Breast epithelium (tissue), 4 donors: ENCODE data around the gene PLD5. TPM values are rescaled to one million over a fixed set of nuclear protein-coding genes. Genes with fewer than 3 reads are reported as not detected.

Experiments
- DNase-seq, 2 donors: peaks; one replicate each; pipeline ENCODE4 v3.0.0-alpha.2; 2019; ENCODE audit warnings: low spot score in 2 of 2
- H3K27ac ChIP-seq, 2 donors: fragments of 200-600 bp; sonication (generic) in 1 of 2; one replicate each; pipeline ENCODE4 v1.5.1; 2016 to 2019; ENCODE audit warnings: mild to moderate bottlenecking in 1 of 2
- H3K27me3 ChIP-seq, 2 donors: fragments of 200-600 bp; sonication (generic) in 1 of 2; one replicate each; pipeline versions ENCODE4 v1.5.1 to v1.6.0; 2017 to 2019; ENCODE audit warnings: control low read depth in 1 of 2, mild to moderate bottlenecking in 1 of 2
- H3K36me3 ChIP-seq: fragments of 200-600 bp; one replicate; pipeline ENCODE4 v1.5.1; 2019
- H3K4me1 ChIP-seq, 2 donors: fragments of 200-600 bp; sonication (generic); one replicate each; pipeline ENCODE4 v1.5.1; 2016 to 2019; ENCODE audit warnings: control low read depth in 1 of 2
- H3K4me3 ChIP-seq, 3 donors: fragments of 200-600 bp; sonication (generic); 1 replicate in 2 of 3; 2 replicates in 1 of 3; pipeline ENCODE4 v1.5.1; 2016 to 2019; ENCODE audit warnings: mild to moderate bottlenecking in 3 of 3, moderate library complexity in 2 of 3
- H3K9me3 ChIP-seq, 2 donors: fragments of 200-600 bp; sonication (generic) in 1 of 2; one replicate each; pipeline ENCODE4 v1.5.1; 2016 to 2019; ENCODE audit warnings: control low read depth in 1 of 2
- POLR2A ChIP-seq: fragments of 450-650 bp; IDR thresholded peaks from one replicate; pipeline ENCODE4 v1.6.1; 2016; ENCODE audit warnings: antibody characterized with exemption, mild to moderate bottlenecking, moderate library complexity
- POLR2AphosphoS5 ChIP-seq, 3 donors: sonication (generic); formaldehyde crosslinking; IDR thresholded peaks; one replicate each; pipeline ENCODE4 v1.6.1; 2017; ENCODE audit warnings: antibody characterized with exemption in 3 of 3
- intact Hi-C: fragments of 100-400 bp; cut with DNase I; formaldehyde crosslinking; loops from one replicate; pipeline ENCODE4 v1.15.1; 2023; ENCODE audit warnings: low total_unique reads
- total RNA-seq, 3 donors: library from RNA; depleted of rRNA; stranded (reverse); fragments of >200 nt; gene quantifications; one replicate each; pipeline ENCODE4 v1.1.0, GENCODE V29; 2016
- TF ChIP-seq, protein P1 (sequence below), 3 donors: fragments of 450-650 bp; IDR thresholded peaks; one replicate each; pipeline ENCODE4 v1.5.1; 2016 to 2017; ENCODE audit warnings: antibody characterized with exemption in 3 of 3, mild to moderate bottlenecking in 3 of 3, moderate library complexity in 3 of 3

The PLD5 gene
- total RNA-seq, 3 donors from 2014 or later: 0.32 to 0.98 (median 0.44) TPM

DNA sequence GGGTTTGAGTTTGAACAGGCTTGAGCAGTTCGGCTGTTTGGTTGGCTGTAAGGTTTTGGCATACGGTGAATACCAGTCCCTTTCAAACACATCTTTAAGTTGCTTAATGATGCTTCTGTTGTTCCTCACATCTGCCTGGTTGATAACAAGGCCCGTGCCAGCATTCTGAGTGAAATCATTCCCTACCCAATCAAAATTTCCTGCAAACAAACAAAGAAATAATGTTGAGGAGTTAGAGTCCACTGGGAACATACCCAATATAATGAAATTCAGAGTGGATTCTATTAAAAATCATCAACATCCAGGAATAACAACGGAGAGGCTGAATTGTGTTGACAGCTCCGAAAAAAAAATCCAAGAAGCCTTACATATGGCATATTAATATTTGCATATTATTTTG lies 434.6 kb downstream of the PLD5 start:
- TF ChIP-seq POLR2AphosphoS5 (IDR thresholded peaks at IDR 0.05): no peak
- TF ChIP-seq POLR2A: no peak
- TF ChIP-seq, protein P1, sequence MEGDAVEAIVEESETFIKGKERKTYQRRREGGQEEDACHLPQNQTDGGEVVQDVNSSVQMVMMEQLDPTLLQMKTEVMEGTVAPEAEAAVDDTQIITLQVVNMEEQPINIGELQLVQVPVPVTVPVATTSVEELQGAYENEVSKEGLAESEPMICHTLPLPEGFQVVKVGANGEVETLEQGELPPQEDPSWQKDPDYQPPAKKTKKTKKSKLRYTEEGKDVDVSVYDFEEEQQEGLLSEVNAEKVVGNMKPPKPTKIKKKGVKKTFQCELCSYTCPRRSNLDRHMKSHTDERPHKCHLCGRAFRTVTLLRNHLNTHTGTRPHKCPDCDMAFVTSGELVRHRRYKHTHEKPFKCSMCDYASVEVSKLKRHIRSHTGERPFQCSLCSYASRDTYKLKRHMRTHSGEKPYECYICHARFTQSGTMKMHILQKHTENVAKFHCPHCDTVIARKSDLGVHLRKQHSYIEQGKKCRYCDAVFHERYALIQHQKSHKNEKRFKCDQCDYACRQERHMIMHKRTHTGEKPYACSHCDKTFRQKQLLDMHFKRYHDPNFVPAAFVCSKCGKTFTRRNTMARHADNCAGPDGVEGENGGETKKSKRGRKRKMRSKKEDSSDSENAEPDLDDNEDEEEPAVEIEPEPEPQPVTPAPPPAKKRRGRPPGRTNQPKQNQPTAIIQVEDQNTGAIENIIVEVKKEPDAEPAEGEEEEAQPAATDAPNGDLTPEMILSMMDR (IDR thresholded peaks at IDR 0.05): no peak
- Histone ChIP-seq H3K27me3 (no peaks in the 10 kb centered on the region), H3K9me3 (no peaks in the 10 kb centered on the region), H3K4me3 (no peak overlapping the region), H3K36me3 (no peaks in the 10 kb centered on the region), H3K27ac (no peak overlapping the region), H3K4me1 (no peaks in the 10 kb centered on the region)
- no peak for DNase-seq
- intact Hi-C loops: no loop called here

DNA sequence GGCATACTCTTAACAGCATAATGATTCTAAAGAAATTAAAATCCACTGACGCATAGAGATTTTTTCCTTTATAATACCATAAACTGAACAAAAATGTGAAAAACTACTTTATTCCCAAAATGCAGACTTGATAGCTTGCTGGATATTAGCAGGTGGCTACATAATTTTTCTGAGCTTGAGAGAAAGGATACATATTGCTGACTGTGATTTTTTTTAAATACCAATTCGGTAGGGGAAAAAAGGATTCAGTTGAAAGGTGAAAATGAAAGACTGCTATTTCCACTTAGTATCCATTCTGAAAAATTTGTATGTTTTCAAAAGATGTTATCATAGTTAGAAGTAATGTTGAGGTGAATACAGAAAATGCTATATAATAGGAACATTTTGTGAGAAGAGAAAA lies 435.6 kb downstream of the PLD5 start:
- no peaks in the 10 kb centered on the region for H3K4me1 ChIP-seq
- TF ChIP-seq POLR2AphosphoS5 (IDR thresholded peaks at IDR 0.05) (no peak), POLR2A (no peak)
- TF ChIP-seq, protein P1 (IDR thresholded peaks at IDR 0.05): no peak
- no peaks in the 10 kb centered on the region for H3K9me3 ChIP-seq
- H3K27me3 ChIP-seq: no peaks in the 10 kb centered on the region
- no peak overlapping the region for H3K27ac ChIP-seq
- H3K36me3 ChIP-seq: no peaks in the 10 kb centered on the region
- no peak for DNase-seq
- intact Hi-C loops: no loop called here
- no peak overlapping the region for H3K4me3 ChIP-seq

DNA sequence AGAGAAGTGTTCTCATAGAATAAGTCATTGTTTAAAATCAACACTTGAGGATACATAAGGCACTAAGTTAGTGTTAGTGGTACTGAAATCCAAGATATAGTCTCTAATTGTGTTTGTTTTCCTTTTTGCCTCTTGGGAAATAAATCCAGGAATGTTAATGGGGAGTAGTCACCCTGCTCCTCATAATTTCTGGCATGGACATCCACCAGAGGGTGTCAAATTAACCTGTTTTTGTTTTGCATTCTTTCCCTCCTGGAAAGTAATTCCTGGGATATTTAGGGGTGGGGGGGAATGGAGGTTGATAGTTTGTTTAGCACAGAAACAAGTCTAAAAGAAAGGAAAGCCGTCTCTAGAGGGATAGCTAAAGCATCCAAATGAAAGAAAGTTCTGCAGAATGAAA lies 437.8 kb downstream of the PLD5 start:
- Histone ChIP-seq H3K9me3 (no peaks in the 10 kb centered on the region), H3K36me3 (no peaks in the 10 kb centered on the region), H3K4me3 (no peak overlapping the region), H3K27ac (no peak overlapping the region), H3K27me3 (no peaks in the 10 kb centered on the region), H3K4me1 (no peaks in the 10 kb centered on the region)
- DNase-seq: no peak
- intact Hi-C loops: no loop called here
- TF ChIP-seq, protein P1 (IDR thresholded peaks at IDR 0.05): no peak
- TF ChIP-seq POLR2AphosphoS5 (IDR thresholded peaks at IDR 0.05): no peak
- no peak for TF ChIP-seq POLR2A

DNA sequence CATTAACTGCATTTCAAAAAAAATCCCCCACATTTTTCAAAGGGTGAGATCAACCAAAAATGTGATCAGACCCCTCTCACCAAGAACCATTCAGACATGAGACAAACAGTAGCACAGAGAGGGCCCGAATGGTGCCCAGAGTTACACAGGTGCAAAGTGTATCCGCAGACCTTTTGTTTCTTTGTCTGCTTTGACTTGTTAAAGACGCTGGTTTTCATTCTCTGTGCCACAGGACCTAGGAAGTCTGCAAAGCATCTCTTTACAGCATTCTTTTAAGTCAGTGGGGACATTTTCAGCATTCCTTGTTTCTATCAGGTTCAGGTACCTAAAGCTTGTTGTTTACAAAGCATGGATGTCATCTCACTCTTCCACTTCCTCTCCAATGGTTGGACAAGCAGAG lies 438.4 kb downstream of the PLD5 start:
- no peaks in the 10 kb centered on the region for H3K9me3 ChIP-seq
- no peak overlapping the region for H3K4me3 ChIP-seq
- intact Hi-C loops: no loop called here
- TF ChIP-seq, protein P1 (IDR thresholded peaks at IDR 0.05): no peak
- no peak overlapping the region for H3K27ac ChIP-seq
- no peaks in the 10 kb centered on the region for H3K36me3 ChIP-seq
- no peaks in the 10 kb centered on the region for H3K4me1 ChIP-seq
- DNase-seq: no peak
- no peaks in the 10 kb centered on the region for H3K27me3 ChIP-seq

DNA sequence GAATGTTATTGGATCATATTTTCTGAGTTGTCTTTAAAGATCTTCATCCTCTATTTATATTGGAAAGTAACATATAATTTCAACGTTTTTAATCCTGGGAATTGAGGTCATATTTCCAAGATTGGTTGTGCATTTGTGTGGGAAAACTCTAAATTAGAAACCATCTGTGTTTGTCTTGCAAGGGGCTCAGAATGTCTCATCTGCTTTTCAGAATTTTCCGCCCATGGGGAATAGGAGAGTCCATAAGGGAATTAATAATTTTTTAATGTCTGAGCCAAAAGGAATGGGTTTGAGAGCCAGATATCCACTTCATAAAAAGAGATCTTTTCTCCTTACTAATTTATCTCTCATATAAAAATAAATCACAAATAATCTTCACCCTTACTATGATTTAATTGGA lies 440.8 kb downstream of the PLD5 start:
- intact Hi-C loops: no loop called here
- Histone ChIP-seq H3K27ac (no peak overlapping the region), H3K4me3 (no peak overlapping the region), H3K36me3 (no peaks in the 10 kb centered on the region), H3K4me1 (no peaks in the 10 kb centered on the region), H3K27me3 (no peaks in the 10 kb centered on the region), H3K9me3 (no peaks in the 10 kb centered on the region)
- TF ChIP-seq, protein P1 (IDR thresholded peaks at IDR 0.05): no peak
- TF ChIP-seq POLR2A (no peak), POLR2AphosphoS5 (IDR thresholded peaks at IDR 0.05) (no peak)
- DNase-seq: no peak
